GM20000 (cell line): ENCODE measurements around the gene AKT1.

ENCODE experiments used
- DNase-seq: peaks from one replicate; pipeline ENCODE4 v3.0.0; 2012; ENCODE audit warnings: low spot score
- CTCF ChIP-seq: IDR thresholded peaks from 2 replicates; pipeline ENCODE4 v1.5.1; 2012; ENCODE audit warnings: mild to moderate bottlenecking, control low read depth; ENCODE audit errors: extremely low read depth, missing control alignments

The AKT1 gene

GRCh38 chr14:104785708-104786080 is 9.9 kb downstream of the AKT1 start:
- no peak for TF ChIP-seq CTCF
- no peak for DNase-seq

DNA sequence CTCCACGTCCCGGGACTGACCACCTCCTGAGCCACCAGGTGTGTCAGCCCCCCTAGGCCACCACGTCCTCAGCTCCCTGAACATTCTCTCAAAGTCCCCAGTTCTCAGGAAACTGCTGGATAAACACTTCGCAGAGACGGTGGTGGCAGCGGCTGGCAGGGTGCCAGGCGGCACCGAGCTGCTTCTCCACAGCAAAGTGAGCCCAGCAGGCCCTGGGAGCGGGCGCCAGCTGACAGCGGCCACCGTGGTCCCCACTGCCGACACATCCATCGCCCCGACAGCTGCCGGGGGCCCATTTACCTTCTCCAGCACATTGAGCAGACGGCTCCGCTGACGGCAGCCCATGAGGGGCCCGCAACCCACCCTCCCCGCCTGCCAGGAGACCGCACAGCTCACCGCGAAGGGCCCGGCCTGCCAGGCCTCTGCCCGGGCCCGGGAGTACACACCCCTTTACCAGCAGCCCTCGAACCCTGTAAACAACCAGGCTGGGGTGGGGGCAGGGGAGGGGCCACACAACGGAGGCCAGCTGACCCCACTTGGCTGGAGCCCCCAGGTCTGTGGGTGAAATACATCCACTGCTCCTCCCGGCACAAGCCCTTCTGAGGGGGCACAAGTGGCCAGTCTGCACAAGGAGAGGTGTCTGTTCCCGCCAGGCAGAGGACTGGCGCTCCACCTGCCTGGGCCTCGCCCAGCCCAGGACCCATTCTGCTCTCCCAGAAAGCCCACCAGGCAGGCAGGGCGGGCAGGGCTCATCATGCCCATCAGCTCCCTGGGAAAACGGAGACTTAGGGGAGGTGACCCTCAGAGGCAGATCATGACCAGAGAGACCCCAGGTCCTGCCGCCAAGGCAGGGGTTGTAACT is 10.5 kb downstream of the AKT1 start:
- TF ChIP-seq CTCF = no peak
- no peak for DNase-seq

DNA sequence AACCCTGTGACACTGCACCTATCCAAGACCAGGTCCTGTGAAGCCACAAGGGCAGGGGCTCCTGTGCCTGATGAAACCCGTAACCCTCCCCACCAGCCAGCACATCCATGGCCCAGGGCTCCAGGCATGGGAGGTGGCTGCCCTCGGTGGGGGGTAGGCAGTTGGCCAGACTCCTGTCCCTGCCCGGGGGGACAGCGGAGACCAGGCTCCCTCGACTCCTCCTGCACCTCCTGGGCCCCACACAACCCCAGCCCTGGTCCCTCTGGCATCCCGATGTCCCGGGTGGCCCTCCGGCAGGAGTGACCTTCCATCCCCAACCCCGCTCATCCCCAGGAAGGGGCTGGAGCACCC is 11.4 kb downstream of the AKT1 start:
- no peak for TF ChIP-seq CTCF
- no peak for DNase-seq

- TF ChIP-seq CTCF = no peak
- no peak for DNase-seq
These were observed 11.9 kb downstream of the AKT1 start for GRCh38 chr14:104783484-104784217.

GRCh38 chr14:104782808-104783139 is 12.8 kb downstream of the AKT1 start:
- DNase-seq = no peak
- no peak for TF ChIP-seq CTCF

- no peak for TF ChIP-seq CTCF
- DNase-seq = no peak
These were observed 13.3 kb downstream of the AKT1 start for GRCh38 chr14:104782086-104782807.

DNA sequence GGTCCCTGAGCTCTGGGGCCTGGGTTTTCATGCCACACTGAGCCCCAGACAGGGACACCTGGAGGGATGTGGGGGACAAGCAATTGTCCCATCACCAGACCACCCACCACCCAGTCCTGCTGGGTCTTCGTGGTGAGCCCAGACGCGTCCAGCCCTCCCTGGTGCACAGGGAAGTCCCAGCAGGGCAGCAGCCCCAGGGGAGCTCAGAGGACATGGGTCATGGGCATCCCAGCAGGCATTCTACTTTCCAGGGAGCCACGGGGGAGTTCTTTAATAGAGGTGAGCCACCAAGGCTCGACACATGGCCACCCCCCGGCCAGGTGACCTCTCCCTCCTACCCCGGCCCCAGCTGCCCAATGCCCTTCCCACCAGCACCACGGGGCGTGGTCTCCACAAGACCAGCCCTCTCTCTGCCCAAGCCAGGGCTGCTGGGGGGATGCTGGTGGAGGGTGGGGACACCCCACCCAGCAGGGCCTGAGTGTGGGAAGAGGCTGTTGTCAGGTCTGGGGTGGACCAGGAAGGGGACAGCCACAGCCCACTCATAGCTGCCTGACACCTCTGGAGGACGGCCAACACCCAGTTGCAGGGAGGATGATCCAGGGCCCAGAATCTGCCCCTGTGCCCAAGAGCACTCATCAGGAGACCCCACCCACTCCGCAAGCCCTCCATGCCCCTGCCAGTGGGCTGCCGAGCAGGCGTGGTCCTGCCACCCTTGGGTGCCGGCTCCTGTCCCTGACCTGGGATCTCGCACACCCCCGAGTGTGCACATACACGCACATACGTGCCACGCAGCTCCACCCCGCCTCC is 14.1 kb downstream of the AKT1 start:
- no peak for TF ChIP-seq CTCF
- no peak for DNase-seq
